H1 (cell line): ENCODE data around the gene TEAD3. TPM values are rescaled to one million over a fixed set of nuclear protein-coding genes. Genes with fewer than 3 reads are reported as not detected.

Experiments used
- CTCF ChIA-PET: fragments of 300-600 bp; sonication (Branson Sonifier 250); formaldehyde crosslinking; loops from one replicate; lab custom pipeline; 2021; ENCODE audit not compliant: partially characterized antibody; lab: Charles Lee
- POLR2A ChIA-PET: fragments of 300-600 bp; sonication (Branson Sonifier 250); formaldehyde crosslinking; loops from one replicate; lab custom pipeline; 2021; ENCODE audit warnings: inconsistent platforms; ENCODE audit not compliant: partially characterized antibody; lab: Charles Lee
- DNase-seq, 2 experiments: peaks; one replicate each; pipeline versions ENCODE4 v3.0.0 to v3.0.0-alpha.2; 2010 to 2022; ENCODE audit warnings: low spot score in 2 of 2, low read depth in 1 of 2, mixed read lengths in 1 of 2
- FAIRE-seq: peaks from 2 replicates; lab custom pipeline; 2011; peaks lifted over from hg19 to GRCh38; lab: Jason Lieb, UNC
- H2AFZ ChIP-seq: 2 replicates; pipeline ENCODE4 v1.8.1; 2012; ENCODE audit warnings: low read length, inconsistent platforms
- H2AK5ac ChIP-seq: 2 replicates; pipeline ENCODE4 v1.6.1; 2013; ENCODE audit warnings: low read depth, low read length
- H2BK120ac ChIP-seq: replicated peaks from 2 replicates; pipeline ENCODE3; 2013; ENCODE audit warnings: low read depth, low read length, inconsistent platforms
- H2BK12ac ChIP-seq: 2 replicates; pipeline ENCODE4 v1.6.1; 2013; ENCODE audit warnings: low read depth, low read length
- H2BK15ac ChIP-seq: 2 replicates; pipeline ENCODE4 v1.6.1; 2013; ENCODE audit warnings: low read length
- H2BK20ac ChIP-seq: 2 replicates; pipeline ENCODE4 v1.6.1; 2013; ENCODE audit warnings: low read length
- H2BK5ac ChIP-seq: 2 replicates; pipeline ENCODE4 v1.6.1; 2013; ENCODE audit warnings: low read depth, low read length
- H3K14ac ChIP-seq: 2 replicates; pipeline ENCODE4 v1.6.1; 2013; ENCODE audit warnings: inconsistent platforms; ENCODE audit not compliant: insufficient read length
- H3K18ac ChIP-seq: 2 replicates; pipeline ENCODE4 v1.6.1; 2013; ENCODE audit warnings: low read length; ENCODE audit errors: extremely low read depth
- H3K23ac ChIP-seq: 2 replicates; pipeline ENCODE4 v1.6.1; 2013; ENCODE audit warnings: inconsistent platforms; ENCODE audit not compliant: insufficient read length
- H3K23me2 ChIP-seq: 2 replicates; pipeline ENCODE4 v1.6.1; 2013; ENCODE audit warnings: low read depth, low read length
- H3K27ac ChIP-seq: 2 replicates; pipeline ENCODE4 v1.6.1; 2011; ENCODE audit warnings: low read depth, low read length, inconsistent platforms
- H3K27me3 ChIP-seq, 4 experiments: replicated peaks in 1 of 4; 1 replicate in 1 of 4; 2 replicates in 3 of 4; pipeline versions ENCODE4 v1.6.1 to v1.8.1; 2011 to 2013; ENCODE audit warnings: low read length in 3 of 4, mild to moderate bottlenecking in 3 of 4, inconsistent platforms in 2 of 4, mixed read lengths in 2 of 4, moderate library complexity in 1 of 4; ENCODE audit not compliant: control insufficient read depth in 3 of 4, insufficient read depth in 3 of 4; ENCODE audit errors: extremely low read depth in 1 of 4
- H3K36me3 ChIP-seq, 4 experiments: 2 replicates each; pipeline versions ENCODE4 v1.6.1 to v1.8.1; 2011 to 2013; ENCODE audit warnings: mild to moderate bottlenecking in 4 of 4, low read length in 3 of 4, moderate library complexity in 2 of 4, control low read depth in 1 of 4, inconsistent platforms in 1 of 4; ENCODE audit not compliant: insufficient read depth in 4 of 4, control insufficient read depth in 2 of 4
- H3K4ac ChIP-seq: replicated peaks from 2 replicates; pipeline ENCODE3; 2013; ENCODE audit warnings: low read length, low read depth, mixed read lengths, inconsistent platforms; ENCODE audit not compliant: insufficient read length
- H3K4me1 ChIP-seq, 4 experiments: replicated peaks in 1 of 4; 1 replicate in 1 of 4; 2 replicates in 3 of 4; pipeline versions ENCODE4 v1.6.1 to v1.8.1; 2011 to 2013; ENCODE audit warnings: low read length in 3 of 4, inconsistent platforms in 2 of 4, mixed read lengths in 1 of 4; ENCODE audit not compliant: insufficient read depth in 4 of 4, control insufficient read depth in 3 of 4
- H3K4me2 ChIP-seq, 2 experiments: 2 replicates each; pipeline versions ENCODE4 v1.6.1 to v1.8.1; 2011 to 2013; ENCODE audit warnings: low read depth in 2 of 2, low read length in 2 of 2, control low read depth in 1 of 2, inconsistent platforms in 1 of 2, mild to moderate bottlenecking in 1 of 2; ENCODE audit not compliant: insufficient read depth in 1 of 2
- H3K4me3 ChIP-seq, 4 experiments: fragments of 200-600, 300-600 bp in 1 of 4; sonication (generic), shearing (Covaris generic), sonication (Bioruptor Twin) in 1 of 4; 2 replicates each; pipeline versions ENCODE4 v1.5.1 to v1.8.1; 2011 to 2016; ENCODE audit warnings: low read length in 4 of 4, low read depth in 3 of 4, control low read depth in 2 of 4, inconsistent platforms in 2 of 4, mild to moderate bottlenecking in 2 of 4, mixed read lengths in 1 of 4, moderate library complexity in 1 of 4; ENCODE audit not compliant: insufficient read depth in 2 of 4; ENCODE audit errors: extremely low read depth in 1 of 4
- H3K56ac ChIP-seq: replicated peaks from 2 replicates; pipeline ENCODE3; 2013; ENCODE audit warnings: low read depth, mild to moderate bottlenecking, mixed read lengths, low read length, inconsistent platforms; ENCODE audit not compliant: insufficient read length
- H3K79me1 ChIP-seq: 2 replicates; pipeline ENCODE4 v1.6.1; 2013; ENCODE audit warnings: low read depth, low read length, control low read depth
- H3K79me2 ChIP-seq, 2 experiments: 2 replicates each; pipeline versions ENCODE4 v1.6.1 to v1.8.1; 2012 to 2013; ENCODE audit warnings: low read length in 2 of 2, mild to moderate bottlenecking in 2 of 2, inconsistent platforms in 1 of 2; ENCODE audit not compliant: insufficient read depth in 2 of 2, control insufficient read depth in 1 of 2
- H3K9ac ChIP-seq, 4 experiments: replicated peaks in 1 of 4; 1 replicate in 1 of 4; 2 replicates in 3 of 4; pipeline versions ENCODE4 v1.6.1 to v1.8.1; 2011 to 2013; ENCODE audit warnings: low read depth in 3 of 4, low read length in 3 of 4, control low read depth in 2 of 4, mild to moderate bottlenecking in 2 of 4, moderate library complexity in 2 of 4, inconsistent platforms in 1 of 4; ENCODE audit errors: extremely low read depth in 1 of 4
- H3K9me3 ChIP-seq, 2 experiments: 2 replicates each; pipeline versions ENCODE4 v1.6.1 to v1.8.1; 2012 to 2013; ENCODE audit warnings: mild to moderate bottlenecking in 2 of 2, moderate library complexity in 2 of 2, control low read depth in 1 of 2, inconsistent platforms in 1 of 2, low read depth in 1 of 2, low read length in 1 of 2, mixed read lengths in 1 of 2; ENCODE audit not compliant: insufficient read depth in 2 of 2
- H4K20me1 ChIP-seq, 2 experiments: replicated peaks in 1 of 2; 2 replicates each; pipeline versions ENCODE3 to v1.8.1; 2011 to 2013; ENCODE audit warnings: inconsistent platforms in 2 of 2, low read length in 2 of 2, mild to moderate bottlenecking in 1 of 2; ENCODE audit not compliant: insufficient read depth in 2 of 2, control insufficient read depth in 1 of 2
- H4K5ac ChIP-seq: 2 replicates; pipeline ENCODE4 v1.6.1; 2013; ENCODE audit warnings: low read length, low read depth, mixed read lengths, inconsistent platforms; ENCODE audit not compliant: insufficient read length
- H4K8ac ChIP-seq: 2 replicates; pipeline ENCODE4 v1.8.0; 2013; ENCODE audit warnings: mild to moderate bottlenecking, moderate library complexity, low read length, inconsistent platforms; ENCODE audit not compliant: insufficient read depth; ENCODE audit errors: extremely low read depth
- H4K91ac ChIP-seq: replicated peaks from 2 replicates; pipeline ENCODE3; 2013; ENCODE audit warnings: low read length, mixed read lengths, inconsistent platforms; ENCODE audit not compliant: insufficient read length
- CBX5 ChIP-seq: fragments of 300-800, 300-1000 bp; sonication (generic); IDR thresholded peaks from 2 replicates; pipeline ENCODE4 v1.7.1; 2016; ENCODE audit warnings: antibody characterized with exemption, low read length, low read depth
- CHD1 ChIP-seq: IDR thresholded peaks from 2 replicates; pipeline ENCODE4 v1.6.1; 2012; ENCODE audit warnings: low read depth, low read length, improper control_type of control experiment
- CREB1 ChIP-seq: IDR thresholded peaks from 2 replicates; pipeline ENCODE4 v1.6.1; 2012; ENCODE audit warnings: inconsistent platforms
- CTCF ChIP-seq, 3 experiments: IDR thresholded peaks; 1 replicate in 2 of 3; 2 replicates in 1 of 3; pipeline versions ENCODE4 v1.5.1 to v1.6.1; 2011; ENCODE audit warnings: low read length in 3 of 3, mild to moderate bottlenecking in 3 of 3, inconsistent platforms in 2 of 3, low read depth in 1 of 3, moderate library complexity in 1 of 3; ENCODE audit not compliant: insufficient read depth in 1 of 3; ENCODE audit errors: control extremely low read depth in 1 of 3
- GABPA ChIP-seq: IDR thresholded peaks from 2 replicates; pipeline ENCODE4 v1.6.1; 2011; ENCODE audit warnings: mild to moderate bottlenecking, low read length, moderate library complexity, borderline replicate concordance; ENCODE audit not compliant: insufficient read depth
- HDAC6 ChIP-seq: IDR thresholded peaks from one replicate; pipeline ENCODE4 v1.7.1; 2012; ENCODE audit warnings: low read depth, mild to moderate bottlenecking, inconsistent platforms, low read length, moderate library complexity
- RNF2 ChIP-seq: fragments of 200-900, 300-1000 bp; sonication (generic); IDR thresholded peaks from 2 replicates; pipeline ENCODE4 v1.7.1; 2016; ENCODE audit warnings: borderline replicate concordance, low read depth, mild to moderate bottlenecking, antibody characterized with exemption, low read length; ENCODE audit not compliant: poor library complexity, severe bottlenecking; ENCODE audit errors: missing control alignments
- SIX5 ChIP-seq: IDR thresholded peaks from 2 replicates; pipeline ENCODE4 v1.6.1; 2011; ENCODE audit warnings: mild to moderate bottlenecking, low read depth, low read length
- SP1 ChIP-seq: IDR thresholded peaks from 2 replicates; pipeline ENCODE4 v1.6.1; 2011; ENCODE audit warnings: low read depth, low read length
- SUZ12 ChIP-seq: fragments of 200-600 bp; sonication (generic); IDR thresholded peaks from 2 replicates; pipeline ENCODE4 v1.6.1; 2012; ENCODE audit warnings: mild to moderate bottlenecking, inconsistent platforms, low read length, moderate library complexity, mixed read lengths
- TBP ChIP-seq: IDR thresholded peaks from 2 replicates; pipeline ENCODE4 v1.6.1; 2011; ENCODE audit warnings: low read depth, low read length, improper control_type of control experiment
- WGBS, 2 experiments: shearing (Covaris generic) in 1 of 2; methylation state at CpG; one replicate each; pipeline versions ENCODE4 v1.1.6 to v1.1.7; 2013 to 2015; ENCODE audit warnings: low lambda C conversion rate in 2 of 2, mixed read lengths in 2 of 2, inconsistent platforms in 1 of 2, low coverage in 1 of 2, missing lambda C conversion rate in 1 of 2; ENCODE audit not compliant: insufficient replicate concordance in 2 of 2, insufficient coverage in 1 of 2, insufficient read length in 1 of 2; ENCODE audit errors: extremely low coverage in 1 of 2, missing lambda C conversion rate in 1 of 2; 5-methylcytosine and 5-hydroxymethylcytosine counted together
- polyA plus RNA-seq, 7 experiments: library from polyadenylated mRNA; depleted of rRNA in 3 of 7; stranded (reverse) in 5 of 7; unstranded in 2 of 7; fragments of >200 nt in 5 of 7; fragments of 200-250 nt in 2 of 7; gene quantifications; 1 replicate in 5 of 7; 2 replicates in 1 of 7; 4 replicates in 1 of 7; pipeline versions ENCODE4 v1.2.1 to v1.2.3, GENCODE V29; 2011 to 2013; ENCODE audit warnings: missing spikeins in 2 of 7, mixed read lengths in 2 of 7
- total RNA-seq: library from RNA; stranded (reverse); fragmentation: NEBNext Ultra II Directional; extraction: Animal tissue kit (Norgen Biotek cat#: 25700); gene quantifications from 2 replicates; pipeline ENCODE4 v1.2.1, GENCODE V29; 2021

Gene TEAD3
- total and polyA plus RNA-seq, 2 of the 8 experiments (the other 6 are each of a cell fraction or from before 2014, with no cell fraction given), result 20.1 to 28.7 TPM

- H2BK12ac ChIP-seq, result no peak overlapping the region
- no peak overlapping the region for H2BK20ac ChIP-seq
- H3K4me3 ChIP-seq, result peak overlapping the region in 3 of 4 experiments; percentile 53 to 67 (median 65); a peak in 5 of 8 replicates
- H4K20me1 ChIP-seq, result peaks cover 0 to 6% of the 10 kb centered on the region in 2 experiments
- H3K36me3 ChIP-seq, result peaks cover under 1 to 12% (median 2%) of the 10 kb centered on the region in 4 experiments; a peak in 5 of 8 replicates
- CTCF ChIA-PET, result interaction anchor here (0.6 to 11.0 kb wide), 7 partner anchors 13 to 1360 kb away, joined by 3 to 161 read pairs (median 22); partner anchors contain the start of genes DEF6, PPARD and RPL10A
- no peaks in the 10 kb centered on the region; a peak in 1 of 4 replicates for H3K9me3 ChIP-seq
- 71% methylated on average over 3 of the region's 3 CpGs; no CpG with 5 or more reads in 1 of the 2 experiments for WGBS, 2 experiments
- no peak overlapping the region for H2BK120ac ChIP-seq
- POLR2A ChIA-PET, result interaction anchor here (1.1 to 12.4 kb wide), 4 partner anchors 8 to 156 kb away, joined by 3 to 197 read pairs (median 3); partner anchors contain the start of genes DEF6 and RPL10A
- no peak overlapping the region for H4K91ac ChIP-seq
- H3K23me2 ChIP-seq, result peaks cover 8% of the 10 kb centered on the region; the same call in 1 of the 2 replicates
- no peak overlapping the region for H3K27ac ChIP-seq
- no peaks in the 10 kb centered on the region for H3K27me3 ChIP-seq
- no peaks in the 10 kb centered on the region for H3K79me2 ChIP-seq
- no peak for FAIRE-seq
- no peaks in the 10 kb centered on the region; the same call in 1 of the 2 replicates for H3K79me1 ChIP-seq
- no peak overlapping the region for H2BK5ac ChIP-seq
- no peak overlapping the region for H3K4ac ChIP-seq
- H2AK5ac ChIP-seq, result no peak overlapping the region
- no peak overlapping the region for H3K18ac ChIP-seq
- no peak overlapping the region for H2AFZ ChIP-seq
- H4K5ac ChIP-seq, result no peak overlapping the region
- peak overlapping the region in 1 of 4 experiments; percentile 6; a peak in 2 of 7 replicates for H3K9ac ChIP-seq
- no peak overlapping the region for H3K23ac ChIP-seq
- no peak overlapping the region for H4K8ac ChIP-seq
- no peak overlapping the region for H3K56ac ChIP-seq
- H2BK15ac ChIP-seq, result no peak overlapping the region
- no peak for DNase-seq
- H3K4me2 ChIP-seq, result peak overlapping the region; percentile 87 to 89
- no peak overlapping the region for H3K14ac ChIP-seq
- peaks cover 7 to 14% (median 10%) of the 10 kb centered on the region in 4 experiments; a peak in 6 of 7 replicates for H3K4me1 ChIP-seq
- no peak for TF ChIP-seq RNF2
- no peak for TF ChIP-seq HDAC6
- no peak for TF ChIP-seq CHD1
- TF ChIP-seq SP1, result no peak
- no peak for TF ChIP-seq CREB1
- TF ChIP-seq CBX5, result no peak
- no peak for TF ChIP-seq SIX5
- TF ChIP-seq TBP, result no peak
- no peak for TF ChIP-seq CTCF (IDR thresholded peaks at IDR 0.05; ENCODE audit: control extremely low read depth in 1 of 3, insufficient read depth in 1 of 3, low read depth in 1 of 3, low read length in 3 of 3)
- no peak for TF ChIP-seq GABPA
- TF ChIP-seq SUZ12, result no peak
Measured at GRCh38 chr6:35453236-35453635, 43.6 kb downstream of the TEAD3 start.
